HL-60 (cell line): Measurements from ENCODE around the gene ZNF280D.
"Not testable (repeated sequence)": the region's sequence is repeated elsewhere in the genome, so short reads cannot be mapped to it uniquely, and the experiment has no call there.

Experiments used
- DNase-seq, 2 experiments: peaks; one replicate each; pipeline ENCODE4 v3.0.0-alpha.2; 2010 to 2020; ENCODE audit warnings: low read depth in 1 of 2, low spot score in 1 of 2
- H3K27ac ChIP-seq: fragments of 250-450 bp; sonication (Bioruptor Pico); replicated peaks from 2 replicates; pipeline ENCODE4 v1.5.1; 2020; ENCODE audit warnings: mild to moderate bottlenecking, moderate library complexity
- H3K27me3 ChIP-seq: fragments of 250-450 bp; sonication (Bioruptor Pico); 2 replicates; pipeline ENCODE4 v1.5.1; 2021; ENCODE audit warnings: mild to moderate bottlenecking, moderate library complexity; ENCODE audit not compliant: insufficient read depth, poor library complexity, severe bottlenecking
- H3K4me3 ChIP-seq: replicated peaks from 2 replicates; pipeline ENCODE4 v1.5.1; 2011; ENCODE audit warnings: mild to moderate bottlenecking, control low read depth, low read length; ENCODE audit not compliant: insufficient read depth
- CTCF ChIP-seq: IDR thresholded peaks from one replicate; pipeline ENCODE4 v1.5.1; 2011; ENCODE audit warnings: low read length, control low read depth, inconsistent platforms; ENCODE audit not compliant: insufficient read depth
- GABPA ChIP-seq: IDR thresholded peaks from 2 replicates; pipeline ENCODE4 v1.6.1; 2012; ENCODE audit warnings: low read depth
- POLR2AphosphoS5 ChIP-seq: IDR thresholded peaks from 2 replicates; pipeline ENCODE4 v1.6.1; 2012; ENCODE audit warnings: low read depth
- REST ChIP-seq: IDR thresholded peaks from 2 replicates; pipeline ENCODE4 v1.6.1; 2012; ENCODE audit warnings: low read depth; ENCODE audit not compliant: insufficient replicate concordance
- SPI1 ChIP-seq: IDR thresholded peaks from 2 replicates; pipeline ENCODE4 v1.6.1; 2012; ENCODE audit warnings: low read depth, mild to moderate bottlenecking, borderline replicate concordance

ZNF280D gene

DNA sequence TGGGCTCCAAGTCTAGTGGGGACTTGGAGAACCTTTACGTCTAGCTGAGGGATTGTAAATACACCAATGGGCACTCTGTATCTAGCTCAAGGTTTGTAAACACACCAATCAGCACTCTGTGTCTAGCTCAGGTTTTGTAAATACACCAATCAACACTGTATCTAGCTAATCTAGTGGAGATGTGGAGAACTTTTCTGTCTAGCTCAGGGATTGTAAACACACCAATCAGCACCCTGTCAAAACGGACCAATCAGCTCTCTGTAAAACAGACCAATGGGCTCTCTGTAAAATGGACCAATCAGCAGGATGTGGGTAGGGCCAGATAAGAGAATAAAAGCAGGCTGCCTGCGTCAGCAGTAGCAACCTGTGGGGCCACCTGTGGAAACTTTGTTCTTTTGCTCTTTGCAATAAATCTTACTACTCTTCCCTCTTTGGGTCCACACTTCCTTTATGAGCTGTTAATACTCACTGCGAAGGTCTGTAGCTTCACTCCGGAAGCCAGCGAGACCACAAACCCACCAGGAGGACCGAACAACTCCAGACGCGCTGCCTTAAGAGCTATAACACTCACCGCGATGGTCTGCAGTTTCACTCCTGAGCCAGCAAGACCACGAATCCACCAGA is 46.9 kb upstream of the ZNF280D start:
- H3K27me3 ChIP-seq, H3K4me3 ChIP-seq, H3K27ac ChIP-seq: not testable (repeated sequence)
- DNase-seq, result peak in 1 of 2 experiments; percentile 46
- peak; percentile 44; the same call in 1 of the 2 replicates for TF ChIP-seq SPI1

DNA sequence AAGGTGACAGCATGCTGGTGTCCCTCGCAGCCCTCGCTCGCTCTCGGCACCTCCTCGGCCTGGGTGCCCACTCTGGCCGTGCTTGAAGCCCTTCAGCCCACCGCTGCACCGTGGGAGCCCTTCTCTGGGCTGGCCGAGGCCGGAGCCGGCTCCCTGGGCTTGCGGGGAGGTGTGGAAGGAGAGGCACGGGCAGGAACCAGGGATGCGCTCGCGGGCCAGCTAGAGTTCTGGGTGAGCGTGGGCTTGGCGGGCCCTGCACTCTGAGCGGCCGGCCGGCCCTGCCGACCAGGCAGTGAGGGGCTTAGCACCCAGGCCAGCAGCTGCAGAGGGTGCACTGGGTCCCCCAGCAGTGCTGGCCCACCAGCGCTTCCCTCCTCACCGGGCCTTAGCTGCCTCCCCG is 46.1 kb upstream of the ZNF280D start:
- H3K27me3 ChIP-seq, DNase-seq, H3K27ac ChIP-seq, H3K4me3 ChIP-seq: not testable (repeated sequence)

- no peak for TF ChIP-seq SPI1
- no peak for TF ChIP-seq CTCF
- no peak for TF ChIP-seq POLR2AphosphoS5
- TF ChIP-seq GABPA, result no peak
- no peak for TF ChIP-seq REST
- no peaks in the 10 kb centered on the region for H3K27me3 ChIP-seq
- DNase-seq, result no peak
- H3K27ac ChIP-seq, result no peak overlapping the region
- no peak overlapping the region for H3K4me3 ChIP-seq
Measured at GRCh38 chr15:56778761-56779160, 45.5 kb upstream of the ZNF280D start.

GRCh38 chr15:56776839-56777238 is 43.5 kb upstream of the ZNF280D start:
- Histone ChIP-seq H3K27ac (no peak overlapping the region), H3K27me3 (no peaks in the 10 kb centered on the region), H3K4me3 (no peak overlapping the region)
- DNase-seq, result no peak
- TF ChIP-seq REST (no peak), CTCF (no peak), SPI1 (no peak), POLR2AphosphoS5 (no peak), GABPA (no peak)

DNA sequence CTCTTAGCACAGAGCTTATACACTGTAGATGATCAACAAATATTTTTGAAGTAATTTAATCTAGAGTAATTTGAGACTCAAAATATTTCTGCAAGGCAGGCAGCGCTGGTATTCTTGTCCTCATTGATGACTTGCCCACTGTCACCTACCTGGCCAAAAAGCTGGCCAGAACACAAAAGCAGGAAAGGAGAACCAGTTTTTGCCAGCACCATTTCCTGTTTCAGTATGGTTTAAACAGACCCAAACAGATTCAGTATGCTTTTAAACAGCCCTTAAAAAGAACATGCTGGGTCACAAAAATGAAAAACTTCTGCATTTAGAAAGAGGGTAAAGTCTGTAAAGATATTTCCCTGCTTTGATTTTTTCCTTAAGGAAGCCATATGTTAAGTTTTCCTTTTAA is 42.3 kb upstream of the ZNF280D start:
- DNase-seq, result peak in 1 of 2 experiments; percentile 32
- Histone ChIP-seq H3K27me3 (no peaks in the 10 kb centered on the region), H3K27ac (peak overlapping the region; percentile 87), H3K4me3 (no peak overlapping the region)
- TF ChIP-seq REST (no peak), SPI1 (no peak), GABPA (no peak), POLR2AphosphoS5 (no peak), CTCF (no peak)
